22Rv1 (cell line): Measurements from ENCODE around the gene GUCY2C.

Experiments
- CTCF ChIP-seq: fragments of 450-650 bp; IDR thresholded peaks from 2 replicates; pipeline ENCODE4 v1.5.1; 2017; ENCODE audit warnings: mild to moderate bottlenecking
- ZFX ChIP-seq: fragments of 450-650 bp; IDR thresholded peaks from 2 replicates; pipeline ENCODE4 v1.6.1; 2017; ENCODE audit warnings: antibody characterized with exemption, borderline replicate concordance

DNA sequence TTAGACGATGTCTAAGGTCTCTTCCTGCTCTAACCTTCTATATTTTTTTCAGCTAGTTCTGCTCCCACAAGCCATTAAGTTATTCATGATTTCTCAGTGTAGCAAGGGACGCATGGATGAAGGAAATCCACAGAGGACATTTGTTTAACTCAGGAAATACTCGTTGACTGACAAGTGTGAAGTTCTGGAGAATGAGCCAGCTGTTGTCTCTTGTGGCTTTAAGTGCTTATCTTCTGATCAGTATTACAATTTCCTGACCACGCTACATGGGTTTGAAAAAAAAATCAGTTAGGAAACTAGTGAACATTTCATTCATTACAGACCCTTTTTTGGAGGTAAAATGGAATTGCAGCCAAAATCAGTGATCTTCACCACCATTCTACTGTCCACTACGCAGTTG, 53.1 kb downstream of the GUCY2C start:
- TF ChIP-seq CTCF (no peak), ZFX (no peak)
